Activated CD8-positive, alpha-beta memory T cell treated with anti-CD3 and anti-CD28 coated beads, Interleukin-2, amount 50 U/mL, for 48 hours (primary cell): ENCODE measurements around the gene NSUN7.
A peak's percentile ranks its signal among the peaks of the same experiment; 100 is the strongest.

Source experiments
- DNase-seq: peaks from one replicate; pipeline ENCODE4 v3.0.0-alpha.2; 2020

The NSUN7 gene

GRCh38 chr4:40856277-40856839 lies 106.6 kb downstream of the NSUN7 start:
- DNase-seq = no peak

DNA sequence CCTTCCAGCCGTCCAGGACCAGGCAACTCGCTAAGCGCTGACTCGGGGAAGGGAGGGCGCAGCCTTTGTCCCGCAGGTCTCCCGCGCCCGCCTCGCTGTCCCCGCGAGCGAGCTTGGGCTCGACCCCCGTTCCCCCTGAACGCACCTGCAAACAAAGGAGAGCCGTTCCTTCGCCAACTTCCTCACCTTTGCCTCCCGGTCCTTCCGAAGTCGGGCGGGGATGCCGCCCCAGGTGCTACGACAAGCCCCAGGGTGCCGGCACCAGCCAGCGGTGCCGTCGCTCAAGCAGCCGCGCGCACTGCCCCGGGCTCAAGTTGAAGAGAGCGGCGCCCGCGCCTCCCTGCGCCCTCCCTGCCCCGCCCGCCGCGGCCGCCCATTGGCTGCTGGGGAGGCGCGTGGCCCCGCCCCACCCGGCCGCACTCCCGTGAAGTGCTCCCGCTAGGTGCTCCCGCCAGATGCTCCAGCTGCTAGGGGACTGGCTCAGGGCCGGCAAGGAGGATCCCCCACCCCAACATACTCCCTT lies 107.1 kb downstream of the NSUN7 start:
- peak; percentile 82 for DNase-seq

DNA sequence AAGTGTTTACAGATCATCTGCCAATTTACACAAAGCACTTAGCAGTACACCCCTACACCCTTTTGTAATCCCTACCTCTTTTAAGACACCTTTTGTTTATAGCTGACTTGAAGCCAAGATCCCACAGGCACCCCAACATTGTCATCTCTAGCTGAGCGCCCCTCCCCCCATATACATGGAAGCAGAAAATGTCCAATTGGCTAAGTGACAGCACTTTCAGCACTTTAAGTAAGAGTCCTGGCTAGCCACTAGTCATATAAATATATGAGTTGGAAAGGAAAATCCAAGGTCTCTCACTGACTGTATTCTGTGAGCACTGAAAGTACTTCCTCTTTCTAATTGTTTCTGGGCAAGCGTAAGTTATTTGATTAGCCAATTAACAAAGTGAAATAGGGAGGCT lies 108.2 kb downstream of the NSUN7 start:
- DNase-seq = no peak

- no peak for DNase-seq
Measured at GRCh38 chr4:40858962-40859361, 109.2 kb downstream of the NSUN7 start.
